Spleen (tissue), 11 donors: ENCODE data around the gene CAMTA1. TPM values are rescaled to one million over a fixed set of nuclear protein-coding genes. Genes with fewer than 3 reads are reported as not detected.
A peak's percentile ranks its signal among the peaks of the same experiment; 100 is the strongest.

Experiments
- DNase-seq: peaks from one replicate; pipeline ENCODE4 v3.0.0-alpha.2; 2020
- H3K27ac ChIP-seq, 8 donors: fragments of 200-600 bp; sonication (generic) in 7 of 8; 1 replicate in 4 of 8; 2 replicates in 4 of 8; pipeline versions ENCODE4 v1.5.0 to v1.8.0; 2016 to 2021; ENCODE audit warnings: inconsistent platforms in 4 of 8, mild to moderate bottlenecking in 4 of 8, moderate library complexity in 1 of 8
- H3K27me3 ChIP-seq, 7 donors: fragments of 200-600 bp; sonication (generic) in 6 of 7; replicated peaks in 1 of 7; 1 replicate in 4 of 7; 2 replicates in 3 of 7; pipeline versions ENCODE4 v1.5.0 to v1.8.0; 2016 to 2021; ENCODE audit warnings: inconsistent platforms in 3 of 7, mild to moderate bottlenecking in 1 of 7
- H3K36me3 ChIP-seq, 6 donors: fragments of 200-600 bp; sonication (generic) in 5 of 6; 1 replicate in 4 of 6; 2 replicates in 2 of 6; pipeline versions ENCODE4 v1.5.0 to v1.8.0; 2016 to 2021; ENCODE audit warnings: inconsistent platforms in 2 of 6
- H3K4me1 ChIP-seq, 6 donors: fragments of 200-600 bp; sonication (generic) in 5 of 6; 1 replicate in 3 of 6; 2 replicates in 3 of 6; pipeline versions ENCODE4 v1.5.0 to v1.8.0; 2016 to 2021; ENCODE audit warnings: inconsistent platforms in 3 of 6
- H3K4me3 ChIP-seq, 8 donors: fragments of 200-600 bp; sonication (generic) in 7 of 8; 1 replicate in 4 of 8; 2 replicates in 4 of 8; pipeline versions ENCODE4 v1.5.0 to v1.8.0; 2016 to 2021; ENCODE audit warnings: inconsistent platforms in 4 of 8, mild to moderate bottlenecking in 4 of 8, moderate library complexity in 2 of 8
- H3K9me3 ChIP-seq, 8 donors: fragments of 200-600 bp; sonication (generic) in 7 of 8; 1 replicate in 4 of 8; 2 replicates in 4 of 8; pipeline versions ENCODE4 v1.5.0 to v1.8.0; 2016 to 2021; ENCODE audit warnings: inconsistent platforms in 4 of 8
- CTCF ChIP-seq, 11 experiments: fragments of 200-600 bp in 7 of 11; fragments of 450-650 bp in 4 of 11; sonication (generic) in 4 of 11; IDR thresholded peaks in 8 of 11; conservative IDR thresholded peaks in 3 of 11; 1 replicate in 7 of 11; 2 replicates in 4 of 11; pipeline versions ENCODE4 v1.4.0 to v1.8.0; 2016 to 2021; ENCODE audit warnings: antibody characterized with exemption in 11 of 11, inconsistent platforms in 4 of 11, mild to moderate bottlenecking in 1 of 11
- POLR2A ChIP-seq, 3 donors: fragments of 450-650 bp; IDR thresholded peaks; one replicate each; pipeline ENCODE4 v1.5.1; 2017; ENCODE audit warnings: antibody characterized with exemption in 3 of 3, mild to moderate bottlenecking in 1 of 3
- POLR2AphosphoS5 ChIP-seq, 3 donors: sonication (generic); formaldehyde crosslinking; IDR thresholded peaks; one replicate each; pipeline ENCODE4 v1.5.1; 2017; ENCODE audit warnings: antibody characterized with exemption in 3 of 3
- WGBS, 5 donors: extraction: QIAGEN DNeasy Blood & Tissue Kit in 3 of 5; methylation state at CpG; one replicate each; pipeline versions ENCODE4 v1.1.5 to v1.1.7; 2013 to 2018; 5-methylcytosine and 5-hydroxymethylcytosine counted together
- intact Hi-C: fragments of 100-400 bp; cut with DNase I; formaldehyde crosslinking; loops from one replicate; pipeline ENCODE4 v1.15.0; 2023; ENCODE audit warnings: low total_unique reads
- polyA plus RNA-seq, 3 donors: library from polyadenylated mRNA; stranded (reverse); fragments of 200-250 nt; gene quantifications; one replicate each; pipeline ENCODE4 v1.2.1, GENCODE V29; 2013
- total RNA-seq, 7 donors: library from RNA; depleted of rRNA in 3 of 7; stranded (reverse); fragments of >200 nt in 3 of 7; fragmentation: NEBNext Ultra II Directional in 4 of 7; extraction: Animal tissue kit (Norgen Biotek cat#: 25700) in 4 of 7; gene quantifications; one replicate each; pipeline versions ENCODE4 v1.1.0 to v1.2.1, GENCODE V29; 2016 to 2021
- donor health status: healthy with polysubstance abuse.
- donor health status: DM: no; HTN: no; CAD: no; lungs with moderate emphysema.
- donor health status: DM: no; HTN: no; CAD: no.
- donor health status: Bipolar disorder and iron deficiency.
- donor health status: healthy.
- donor health status: DM: no; HTN: no; CAD: no.
- donor health status: DM: yes; HTN: yes; CAD: no.

CAMTA1 gene
- total and polyA plus RNA-seq, 10 donors: 53.0 to 106 (median 77.3) TPM

DNA sequence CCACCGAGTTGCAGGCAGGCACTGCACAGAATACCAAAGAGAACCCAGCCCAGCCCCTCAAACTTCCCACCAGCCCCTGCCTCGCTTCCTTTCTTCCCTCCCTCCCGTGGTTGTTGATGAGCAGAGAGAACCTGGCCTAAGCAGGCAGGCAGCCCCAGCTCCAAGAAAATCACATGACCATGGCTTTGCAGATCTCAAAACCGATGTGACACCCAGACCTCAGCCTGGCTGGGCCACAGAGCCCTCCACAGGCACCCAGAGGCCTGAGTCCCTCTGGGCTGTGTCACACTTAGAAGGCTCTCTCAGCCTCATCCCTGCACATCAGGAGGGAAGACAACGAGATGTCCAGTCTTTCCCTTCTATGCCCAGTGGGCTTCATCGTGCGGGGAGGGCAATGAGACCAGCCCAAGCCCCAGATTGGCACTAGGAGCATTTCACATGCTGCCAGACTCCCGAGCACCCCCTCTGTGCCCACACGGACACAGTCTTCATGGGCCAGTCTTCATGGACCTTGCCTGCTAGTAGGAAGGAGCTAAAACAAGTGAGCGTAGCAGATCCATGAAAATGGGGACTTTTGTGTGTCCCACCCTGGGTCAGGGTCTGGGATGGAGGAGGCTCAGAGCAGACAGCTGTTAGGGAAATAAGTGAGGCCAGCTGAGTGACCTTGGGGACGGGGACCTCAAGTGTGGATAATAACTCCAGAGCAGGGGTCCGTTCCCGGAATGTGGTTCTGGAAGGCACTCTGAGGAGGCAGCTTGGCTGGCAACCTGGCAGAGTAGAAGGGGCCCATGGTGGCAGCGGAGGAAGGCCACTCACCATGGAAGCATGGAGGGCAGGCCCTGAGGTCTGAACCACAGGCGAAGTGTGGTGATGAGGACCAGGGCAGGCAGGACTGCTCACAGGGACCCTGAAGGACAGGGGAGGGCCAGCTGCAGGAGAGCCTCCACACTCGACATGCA, 781.4 kb downstream of the CAMTA1 start:
- Histone ChIP-seq H3K4me1 (no peaks in the 10 kb centered on the region), H3K27ac (no peak overlapping the region), H3K27me3 (peaks cover 0 to 4% (median 0%) of the 10 kb centered on the region in 7 donors), H3K4me3 (no peak overlapping the region), H3K36me3 (no peaks in the 10 kb centered on the region), H3K9me3 (no peaks in the 10 kb centered on the region)
- intact Hi-C loops: no loop called here
- TF ChIP-seq POLR2A (IDR thresholded peaks at IDR 0.05) (no peak), POLR2AphosphoS5 (IDR thresholded peaks at IDR 0.05) (no peak), CTCF (IDR thresholded peaks at IDR 0.05 in 8 of 11, conservative IDR thresholded peaks at IDR 0.05 in 3 of 11) (no peak)
- DNase-seq: peak; percentile 37
- 72 to 86% (median 79%) methylated on average over 15 to 16 of the region's 16 CpGs for WGBS, 5 donors

GRCh38 chr1:7567376-7567775, 782.1 kb downstream of the CAMTA1 start:
- no peaks in the 10 kb centered on the region for H3K36me3 ChIP-seq
- peak; percentile 43 for DNase-seq
- intact Hi-C loops: no loop called here
- 92 to 98% (median 97%) methylated on average over 3 of the region's 3 CpGs for WGBS, 5 donors
- H3K4me1 ChIP-seq: no peaks in the 10 kb centered on the region
- peaks cover 0 to 4% (median 0%) of the 10 kb centered on the region in 7 donors for H3K27me3 ChIP-seq
- H3K9me3 ChIP-seq: no peaks in the 10 kb centered on the region
- no peak overlapping the region for H3K27ac ChIP-seq
- TF ChIP-seq POLR2AphosphoS5 (IDR thresholded peaks at IDR 0.05) (no peak), POLR2A (IDR thresholded peaks at IDR 0.05) (no peak), CTCF (IDR thresholded peaks at IDR 0.05 in 8 of 11, conservative IDR thresholded peaks at IDR 0.05 in 3 of 11) (no peak)
- H3K4me3 ChIP-seq: no peak overlapping the region

- H3K36me3 ChIP-seq: no peaks in the 10 kb centered on the region
- no peaks in the 10 kb centered on the region for H3K9me3 ChIP-seq
- H3K4me1 ChIP-seq: no peaks in the 10 kb centered on the region
- WGBS, 5 donors: 82 to 95% (median 92%) methylated on average over 4 of the region's 4 CpGs
- DNase-seq: no peak
- H3K27me3 ChIP-seq: peaks cover 0 to 4% (median 0%) of the 10 kb centered on the region in 7 donors
- intact Hi-C loops: no loop called here
- H3K27ac ChIP-seq: no peak overlapping the region
- H3K4me3 ChIP-seq: no peak overlapping the region
- no peak for TF ChIP-seq CTCF (IDR thresholded peaks at IDR 0.05 in 8 of 11, conservative IDR thresholded peaks at IDR 0.05 in 3 of 11)
- no peak for TF ChIP-seq POLR2AphosphoS5 (IDR thresholded peaks at IDR 0.05)
- no peak for TF ChIP-seq POLR2A (IDR thresholded peaks at IDR 0.05)
These were observed 782.8 kb downstream of the CAMTA1 start for GRCh38 chr1:7568053-7568452.

- no peak for DNase-seq
- Histone ChIP-seq H3K9me3 (no peaks in the 10 kb centered on the region), H3K4me3 (no peak overlapping the region), H3K27me3 (peaks cover 0 to 7% (median 0%) of the 10 kb centered on the region in 7 donors), H3K27ac (no peak overlapping the region), H3K4me1 (no peaks in the 10 kb centered on the region), H3K36me3 (no peaks in the 10 kb centered on the region)
- intact Hi-C loops: no loop called here
- WGBS, 5 donors: 87 to 97% (median 93%) methylated on average over 2 of the region's 2 CpGs
- TF ChIP-seq POLR2AphosphoS5 (IDR thresholded peaks at IDR 0.05) (no peak), CTCF (IDR thresholded peaks at IDR 0.05 in 8 of 11, conservative IDR thresholded peaks at IDR 0.05 in 3 of 11) (no peak), POLR2A (IDR thresholded peaks at IDR 0.05) (no peak)
These were observed 783.8 kb downstream of the CAMTA1 start for GRCh38 chr1:7568901-7569524.
